ENCODE measurements around the gene WNK1.
"Not testable (repeated sequence)": the region's sequence is repeated elsewhere in the genome, so short reads cannot be mapped to it uniquely, and the experiment has no call there.

The WNK1 gene

DNA sequence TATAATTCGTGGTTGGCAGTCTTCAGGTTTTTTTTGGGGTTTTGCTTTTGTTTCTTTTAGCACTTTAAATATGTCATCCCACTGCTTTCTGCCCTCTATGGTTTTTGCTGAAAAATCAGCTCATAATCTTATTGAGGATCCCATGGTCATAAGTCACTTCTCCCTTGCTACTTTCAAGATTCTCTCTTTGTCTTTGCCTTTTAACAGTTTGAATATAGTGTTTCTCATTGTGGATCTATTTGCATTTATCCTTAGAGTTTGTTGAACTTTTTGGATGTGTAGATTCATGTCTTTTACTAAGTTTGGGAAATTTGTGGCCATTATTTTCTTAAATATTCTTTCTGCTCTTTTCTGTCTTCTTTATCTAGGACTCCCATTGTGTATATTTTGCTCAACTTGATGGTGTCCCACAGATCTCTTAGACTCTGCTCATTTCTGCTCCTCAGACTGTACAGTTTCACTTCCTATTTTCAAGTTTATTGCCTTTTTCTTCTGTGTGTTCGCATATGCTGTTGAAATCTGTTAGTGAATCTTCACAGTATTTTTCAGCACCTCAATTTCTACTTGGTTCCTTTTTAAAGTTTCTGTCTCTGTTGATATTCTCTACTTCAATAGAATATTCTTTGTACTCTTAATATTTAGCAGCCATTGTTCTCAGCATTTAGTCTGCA is 70.8 kb downstream of the WNK1 start:
- DNase-seq, result no peak

DNA sequence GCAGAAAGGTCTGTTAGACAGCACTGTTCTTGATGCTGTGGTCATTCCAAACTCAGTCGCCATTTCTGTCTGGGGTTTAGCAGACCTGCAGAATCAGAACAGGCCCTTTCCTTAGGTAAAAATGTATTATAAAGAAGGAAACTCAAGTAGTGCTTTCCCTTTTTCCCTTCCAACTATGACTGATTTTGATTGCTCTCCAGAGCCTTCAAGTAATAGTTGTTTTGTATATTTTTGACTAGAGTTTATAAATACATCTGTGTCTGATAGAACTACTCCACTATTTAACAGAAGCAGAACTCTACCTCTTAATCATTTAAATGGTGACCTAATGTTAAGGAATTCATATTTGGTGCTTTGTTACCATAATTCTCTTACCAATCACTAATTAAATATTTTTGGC is 74.0 kb downstream of the WNK1 start:
- DNase-seq, result no peak

DNA sequence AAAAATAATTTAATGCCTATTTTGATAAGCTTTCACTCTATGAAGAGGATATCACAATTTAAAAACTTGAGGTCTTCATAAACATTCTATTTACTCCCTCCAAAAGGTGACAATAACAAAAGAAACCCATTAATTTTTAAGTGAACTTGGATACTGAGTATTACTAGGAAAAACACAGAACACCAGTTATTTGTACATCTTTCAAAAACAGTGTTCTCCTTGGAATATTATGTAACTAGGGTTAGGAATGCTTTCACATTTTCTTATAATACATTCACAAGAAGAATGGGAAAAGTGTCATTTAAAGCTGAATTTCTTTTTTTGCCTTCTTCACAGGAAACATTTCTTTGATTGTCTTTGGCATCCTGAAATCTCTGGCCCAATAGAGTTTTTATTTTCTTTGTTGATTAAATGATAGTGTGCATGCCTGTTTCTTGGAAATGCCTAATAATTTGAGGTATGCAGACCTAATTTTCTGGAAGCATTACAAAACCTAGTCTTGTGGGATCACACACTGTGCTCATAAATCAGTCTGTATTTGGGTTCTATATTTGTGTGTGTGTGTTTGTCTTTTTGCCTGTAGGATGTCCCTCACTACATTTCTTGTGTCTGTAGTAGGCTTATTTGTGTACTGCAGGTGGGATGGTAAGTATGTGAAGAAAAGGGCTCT is 76.5 kb downstream of the WNK1 start:
- DNase-seq, result no peak

DNA sequence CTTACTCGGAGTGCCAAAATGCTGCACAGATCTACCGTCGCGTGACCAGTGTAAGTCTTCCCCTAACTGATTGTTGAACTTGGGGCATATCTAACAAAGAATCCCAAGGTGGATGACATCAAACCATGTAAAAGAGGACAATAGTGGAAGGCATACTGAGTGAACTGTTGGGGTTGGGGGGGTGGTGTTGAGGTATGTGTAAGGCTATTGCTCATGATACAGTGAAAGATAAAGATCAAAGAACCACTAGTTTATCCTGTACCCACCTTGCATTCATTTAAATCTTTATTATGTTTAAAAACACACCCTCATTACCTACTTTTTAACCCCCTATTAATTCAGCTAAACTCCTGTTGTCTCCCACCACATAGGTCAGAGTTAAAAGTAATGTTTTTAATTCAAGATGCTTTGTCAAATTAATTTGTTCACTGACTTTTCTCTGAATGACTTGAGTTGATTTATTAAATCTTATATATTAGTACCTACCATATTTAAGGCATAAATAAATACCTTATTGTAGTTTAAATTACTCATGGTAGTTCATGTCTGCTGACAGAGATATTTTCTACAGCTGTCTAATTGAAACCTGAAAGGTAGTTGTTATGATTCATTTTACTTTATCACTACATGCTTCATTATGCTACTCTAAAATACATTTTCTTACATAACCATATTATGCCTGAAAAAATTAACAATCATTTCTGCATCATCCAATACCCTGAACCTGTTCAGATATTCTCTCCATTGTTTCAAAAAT is 77.9 kb downstream of the WNK1 start:
- DNase-seq, result no peak

DNA sequence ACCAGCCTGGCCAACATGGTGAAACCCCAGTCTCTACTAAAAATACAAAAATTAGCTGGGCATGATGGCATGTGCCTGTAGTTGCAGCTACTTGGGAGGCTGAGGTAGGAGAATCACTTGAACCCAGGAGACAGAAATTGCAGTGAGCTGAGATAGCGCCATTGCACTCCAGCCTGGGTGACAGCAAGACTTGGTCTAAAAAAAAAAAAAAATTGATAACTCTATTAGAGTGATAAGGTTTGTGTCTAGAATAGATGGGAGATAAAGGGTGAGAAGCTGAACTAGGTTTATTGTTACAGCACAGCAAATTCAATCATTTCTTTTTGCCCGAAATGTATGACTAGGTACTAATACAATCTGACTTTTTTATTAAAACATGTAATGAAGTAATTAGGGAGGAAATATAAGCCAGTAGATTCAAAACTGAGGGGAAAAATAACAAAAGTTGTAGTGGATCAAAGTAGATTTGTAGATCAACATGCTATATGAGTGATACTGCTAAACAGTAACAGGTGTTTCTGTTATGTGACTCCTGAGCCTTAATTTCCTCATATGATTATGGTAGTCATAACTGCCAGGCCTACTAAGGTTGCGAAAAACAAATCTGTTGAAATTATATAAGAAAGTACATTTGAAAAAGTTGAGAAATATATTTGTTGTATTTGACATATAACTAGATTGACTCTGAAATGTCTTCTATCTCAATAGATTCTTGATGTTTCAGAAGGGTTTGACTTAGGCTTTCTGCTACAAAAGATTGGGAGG is 83.6 kb downstream of the WNK1 start:
- DNase-seq, result no peak

DNA sequence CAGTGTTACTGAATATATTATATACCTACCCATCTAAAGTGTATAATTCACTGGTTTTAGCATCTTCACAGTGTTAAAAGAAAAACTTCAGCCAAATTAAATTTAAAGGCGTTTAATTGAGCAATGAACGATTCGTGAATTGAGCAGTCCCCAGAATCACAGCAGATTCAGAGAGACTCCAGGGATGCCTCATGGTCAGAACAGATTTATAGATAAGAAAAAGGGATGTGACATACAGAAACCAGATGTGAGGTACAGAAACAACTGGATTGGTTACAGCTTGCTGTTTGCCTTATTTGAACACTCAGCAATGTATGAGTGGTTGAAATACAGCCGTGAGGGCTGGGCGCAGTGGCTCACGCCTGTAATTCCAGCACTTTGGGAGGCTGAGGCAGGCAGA is 84.6 kb downstream of the WNK1 start:
- no peak for DNase-seq

DNA sequence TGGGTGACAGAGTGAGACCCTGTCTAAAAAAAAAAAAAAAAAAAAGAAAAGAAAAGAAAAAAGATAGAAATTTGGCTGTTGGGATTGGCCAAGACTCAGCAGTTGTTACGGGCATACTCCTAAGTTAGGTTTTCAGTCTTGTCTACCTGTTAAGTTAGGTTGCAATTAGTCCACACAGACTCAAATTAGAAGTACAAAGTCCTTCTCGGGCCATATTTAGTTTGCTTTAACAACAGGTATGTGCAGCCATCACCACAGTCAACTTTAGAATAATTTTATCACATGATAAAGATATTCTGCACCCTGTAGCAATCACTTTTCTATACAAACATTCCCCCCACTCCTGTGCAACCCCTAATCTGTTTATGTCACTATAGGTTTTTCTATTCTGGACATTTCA is 85.2 kb downstream of the WNK1 start:
- no peak for DNase-seq

DNA sequence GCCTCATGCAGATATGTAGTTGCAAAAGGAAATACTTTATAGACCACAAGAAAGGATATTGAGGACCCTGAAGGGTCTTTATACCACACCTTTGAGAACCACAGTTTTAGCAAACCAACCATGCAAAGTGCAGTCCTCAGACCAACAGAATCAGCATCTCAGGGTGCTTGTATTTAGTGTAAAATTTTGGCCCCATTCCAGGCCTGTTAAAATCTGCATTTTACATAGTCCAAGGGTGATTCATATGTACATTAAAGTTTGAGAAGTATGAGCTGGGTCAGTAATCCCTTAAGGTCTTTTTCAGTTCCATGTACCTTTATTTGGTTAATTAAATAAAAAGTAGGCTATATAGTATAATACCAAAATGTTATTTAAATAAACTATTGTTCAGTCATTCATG is 91.2 kb downstream of the WNK1 start:
- DNase-seq, result no peak

DNA sequence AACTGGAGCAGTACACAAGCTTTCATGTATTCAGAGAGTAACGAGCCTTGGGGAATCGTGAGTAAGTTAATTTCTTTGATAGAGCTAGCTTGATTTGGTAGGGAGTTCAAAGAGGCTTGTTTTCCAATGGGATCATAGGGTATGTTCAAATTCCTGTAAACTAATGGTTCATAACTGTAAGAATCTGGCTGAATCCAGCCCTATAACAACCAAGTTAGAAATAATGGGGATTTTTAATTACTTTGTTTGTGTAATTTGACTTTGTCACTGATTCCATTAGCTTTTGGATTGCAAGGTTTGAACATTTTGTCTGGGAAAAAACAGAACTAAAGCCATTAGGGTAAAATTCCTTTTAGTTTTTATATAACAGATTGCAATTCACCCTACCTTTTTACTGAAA is 94.0 kb downstream of the WNK1 start:
- no peak for DNase-seq

DNA sequence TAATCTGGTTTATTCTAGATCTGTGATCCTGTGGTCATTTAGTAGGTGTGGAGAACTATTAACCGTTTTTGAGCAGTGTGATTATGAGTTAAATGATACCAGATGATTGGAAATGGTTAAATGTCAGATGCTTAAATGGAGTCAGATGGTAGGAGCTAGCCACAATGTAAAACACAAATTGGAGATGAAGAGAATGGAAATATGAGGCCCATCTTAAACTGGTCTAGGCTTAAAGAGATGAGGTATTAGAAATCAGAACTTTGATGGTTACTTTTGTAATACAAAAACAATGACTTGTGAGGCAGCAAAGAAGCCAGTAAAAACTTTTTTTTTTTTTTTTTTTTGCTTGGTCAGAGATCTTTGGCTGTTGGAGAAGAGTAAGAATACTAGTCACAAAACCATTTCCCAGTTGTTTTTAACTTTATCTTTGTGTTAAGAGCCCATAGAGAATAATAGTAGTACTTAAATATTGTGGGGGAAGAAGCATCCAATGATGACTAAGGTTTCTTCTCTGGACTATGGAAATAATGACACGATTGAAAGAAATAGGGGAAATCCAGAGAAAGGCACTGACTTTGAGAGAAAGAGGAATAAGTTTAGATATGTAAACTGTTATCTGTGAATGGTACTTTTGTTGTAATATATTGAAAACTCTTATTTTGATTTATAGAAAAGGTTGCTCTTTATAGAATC is 95.9 kb downstream of the WNK1 start:
- DNase-seq, result no peak

DNA sequence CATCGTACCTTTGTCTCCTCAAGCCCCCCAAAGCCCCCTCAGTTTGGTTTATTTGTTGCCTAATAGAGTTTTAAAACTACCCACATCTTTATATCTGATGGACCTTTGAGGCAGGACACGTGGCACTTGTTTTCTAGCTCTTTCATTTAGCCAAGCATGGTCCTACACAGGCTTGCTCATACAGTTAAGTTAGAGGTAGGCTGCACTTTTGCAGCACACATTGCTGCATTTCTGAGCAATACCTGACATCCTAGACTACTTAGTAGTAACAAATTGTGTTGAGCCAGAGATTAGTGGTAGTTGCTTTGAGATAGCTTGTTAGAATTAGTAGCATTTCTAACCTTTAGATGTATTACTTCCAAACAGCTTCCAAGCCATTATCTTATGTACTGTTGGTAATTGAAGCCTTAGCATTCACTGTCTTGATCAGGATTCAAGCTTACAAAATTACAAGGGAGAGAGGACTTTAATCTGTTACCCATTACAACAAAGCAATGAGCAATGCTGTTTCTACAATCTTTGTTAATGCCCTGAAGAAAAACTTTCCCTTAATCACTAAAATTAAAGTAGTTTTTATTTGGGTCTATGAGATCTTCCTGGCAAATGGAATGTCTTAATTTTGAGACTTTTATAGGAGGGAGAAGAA is 96.6 kb downstream of the WNK1 start:
- DNase-seq, result no peak

DNA sequence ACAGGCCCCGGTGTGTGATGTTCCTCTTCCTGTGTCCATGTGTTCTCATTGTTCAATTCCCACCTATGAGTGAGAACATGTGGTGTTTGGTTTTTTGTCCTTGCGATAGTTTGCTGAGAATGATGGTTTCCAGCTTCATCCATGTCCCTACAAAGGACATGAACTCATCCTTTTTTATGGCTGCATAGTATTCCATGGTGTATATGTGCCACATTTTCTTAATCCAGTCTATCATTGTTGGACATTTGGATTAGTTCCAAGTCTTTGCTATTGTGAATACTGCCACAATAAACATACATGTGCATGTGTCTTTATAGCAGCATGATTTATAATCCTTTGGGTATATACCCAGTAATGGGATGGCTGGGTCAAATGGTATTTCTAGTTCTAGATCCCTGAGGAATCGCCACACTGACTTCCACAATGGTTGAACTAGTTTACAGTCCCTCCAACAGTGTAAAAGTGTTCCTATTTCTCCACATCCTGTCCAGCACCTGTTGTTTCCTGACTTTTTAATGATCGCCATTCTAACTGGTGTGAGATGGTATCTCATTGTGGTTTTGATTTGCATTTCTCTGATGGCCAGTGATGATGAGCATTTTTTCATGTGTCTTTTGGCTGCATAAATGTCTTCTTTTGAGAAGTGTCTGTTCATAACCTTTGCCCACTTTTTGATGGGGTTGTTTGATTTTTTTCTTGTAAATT is 97.5 kb downstream of the WNK1 start:
- not testable (repeated sequence) for DNase-seq

DNA sequence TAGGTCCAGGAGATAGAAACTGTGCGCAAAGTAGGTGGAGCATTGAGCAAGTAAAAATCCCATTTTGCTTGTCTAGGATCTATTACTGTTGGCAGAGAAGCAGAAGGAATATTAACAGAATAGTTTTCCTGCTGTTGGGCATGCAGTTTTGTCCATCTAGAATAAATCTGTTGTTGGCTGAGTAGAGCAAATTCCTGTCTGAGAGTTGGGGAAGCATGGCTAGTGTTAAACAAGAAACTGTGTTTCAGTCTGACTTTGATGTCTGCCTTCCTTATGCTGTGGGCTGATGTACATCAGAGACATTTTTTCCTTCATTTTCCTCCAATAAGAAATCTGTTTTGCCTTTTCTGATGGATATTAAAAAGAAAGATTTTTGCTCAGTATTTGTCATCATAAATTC is 99.0 kb downstream of the WNK1 start:
- no peak for DNase-seq

DNA sequence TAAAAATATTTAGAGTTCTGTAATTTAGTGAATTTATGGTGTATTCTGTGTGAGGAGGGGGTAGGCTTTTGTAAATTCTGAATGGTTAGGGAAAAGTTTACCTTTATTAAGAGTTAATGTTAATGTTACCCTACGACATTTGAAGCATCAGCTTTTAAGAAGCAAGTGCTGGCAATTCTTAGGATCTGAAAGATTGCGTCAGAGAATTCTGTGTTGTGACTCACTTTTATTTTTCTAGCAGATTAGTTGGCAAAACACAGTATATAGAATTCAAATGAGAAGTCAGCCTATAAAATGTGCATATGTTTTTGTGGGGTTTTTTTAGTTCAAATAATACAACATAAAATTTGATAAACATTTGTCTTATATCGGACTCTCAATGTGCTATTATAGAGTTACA is 99.5 kb downstream of the WNK1 start:
- DNase-seq, result no peak

DNA sequence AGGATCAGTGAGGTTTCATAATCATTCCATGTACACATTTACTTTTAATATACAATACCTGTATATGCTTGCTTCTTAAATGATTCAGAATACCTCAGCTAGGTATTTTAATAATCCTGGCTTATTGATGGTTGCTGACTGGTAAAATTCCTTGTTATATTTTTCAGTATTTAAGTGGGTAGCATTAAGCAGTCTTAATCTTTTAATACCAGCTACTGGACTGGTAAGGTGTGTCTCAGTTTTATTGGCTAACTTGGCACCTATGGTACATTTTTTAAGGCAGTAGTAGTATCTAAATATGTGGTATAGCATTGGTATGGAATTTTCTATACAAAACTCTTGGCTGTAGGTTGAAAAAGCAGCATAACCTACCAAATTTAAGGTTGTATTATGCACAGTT is 100.5 kb downstream of the WNK1 start:
- no peak for DNase-seq

DNA sequence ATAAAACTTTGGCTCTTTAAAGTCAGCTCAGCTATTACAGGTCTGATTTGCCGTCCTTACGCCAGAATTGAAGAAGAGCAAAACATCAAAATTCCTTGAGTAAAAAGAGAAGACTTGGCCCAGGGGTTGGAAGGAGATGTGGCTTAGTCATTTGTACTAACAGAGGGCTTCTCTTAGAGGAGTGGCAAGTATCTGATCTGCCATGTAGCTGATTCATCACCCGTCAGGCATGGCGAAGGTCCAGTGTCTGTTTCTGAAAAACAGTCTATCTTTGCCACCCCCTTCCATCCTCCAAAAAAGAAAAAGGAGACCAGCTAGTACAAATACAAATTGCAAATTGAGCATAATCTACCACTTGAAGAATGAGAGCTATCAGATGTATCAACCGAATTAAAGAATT is 105.2 kb downstream of the WNK1 start:
- DNase-seq, result no peak

DNA sequence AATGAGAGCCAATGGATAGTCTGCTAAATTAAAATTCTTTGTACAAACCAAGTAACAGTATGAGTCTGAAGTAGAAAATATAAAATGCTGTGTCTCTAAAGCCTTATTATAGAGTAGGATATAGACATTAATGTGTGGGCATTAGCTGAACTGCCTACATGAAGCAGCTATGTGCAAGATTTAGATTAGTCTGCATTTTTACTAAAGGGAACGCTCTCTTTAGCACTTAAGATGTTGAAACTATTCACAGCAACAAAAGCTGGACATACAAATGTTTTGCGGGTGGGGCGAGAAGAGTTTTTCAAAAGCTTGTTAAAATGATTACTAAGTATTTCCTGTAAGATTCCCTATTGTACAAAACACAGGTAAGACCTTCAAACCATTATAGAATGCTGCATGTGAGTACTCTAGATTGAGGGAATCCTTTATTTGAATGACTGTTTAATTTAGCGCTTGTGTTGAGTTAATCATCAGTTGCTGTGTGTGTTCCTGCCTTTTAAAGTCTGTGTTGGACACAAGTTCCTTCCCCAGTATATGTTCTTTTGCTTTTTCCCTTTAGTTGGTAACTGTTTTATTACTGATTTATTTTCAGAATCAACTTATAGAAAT is 110.0 kb downstream of the WNK1 start:
- DNase-seq, result no peak

DNA sequence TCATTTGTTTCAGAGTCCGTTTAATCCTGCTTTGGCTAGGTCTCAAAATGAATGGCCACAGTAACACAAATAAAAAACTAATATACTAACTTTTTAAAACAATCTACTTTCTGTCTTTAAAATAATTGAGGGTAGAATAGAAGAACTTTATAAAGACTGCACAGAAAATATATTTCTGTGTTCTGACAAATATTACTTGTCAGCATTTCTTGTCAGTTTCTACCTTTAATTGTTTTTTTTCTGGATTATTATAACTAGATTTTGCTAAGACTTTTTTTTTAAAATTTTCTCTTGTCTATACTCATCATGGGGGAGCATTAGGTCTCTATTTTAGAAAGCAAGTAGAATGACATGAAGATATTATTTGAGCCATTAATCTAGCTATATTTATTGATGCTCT is 110.9 kb downstream of the WNK1 start:
- DNase-seq, result no peak

DNA sequence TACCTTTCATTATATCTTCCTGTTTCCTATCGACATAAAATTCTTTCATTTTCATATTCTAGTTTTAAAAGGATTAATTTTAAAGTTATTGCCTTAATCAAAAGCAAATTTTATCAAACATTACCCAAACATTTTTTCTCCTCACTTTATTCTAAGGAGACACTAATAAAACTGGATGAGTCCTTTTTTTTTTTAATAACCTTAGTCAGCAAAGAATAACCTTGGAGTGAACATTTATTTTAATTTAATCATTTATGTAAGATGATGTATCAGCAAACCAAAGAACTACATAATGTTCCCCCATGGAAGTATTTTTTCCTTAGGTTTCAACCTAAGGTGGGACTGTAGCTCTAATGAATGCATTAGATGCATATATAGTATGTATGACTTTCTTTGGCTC is 113.2 kb downstream of the WNK1 start:
- no peak for DNase-seq

DNA sequence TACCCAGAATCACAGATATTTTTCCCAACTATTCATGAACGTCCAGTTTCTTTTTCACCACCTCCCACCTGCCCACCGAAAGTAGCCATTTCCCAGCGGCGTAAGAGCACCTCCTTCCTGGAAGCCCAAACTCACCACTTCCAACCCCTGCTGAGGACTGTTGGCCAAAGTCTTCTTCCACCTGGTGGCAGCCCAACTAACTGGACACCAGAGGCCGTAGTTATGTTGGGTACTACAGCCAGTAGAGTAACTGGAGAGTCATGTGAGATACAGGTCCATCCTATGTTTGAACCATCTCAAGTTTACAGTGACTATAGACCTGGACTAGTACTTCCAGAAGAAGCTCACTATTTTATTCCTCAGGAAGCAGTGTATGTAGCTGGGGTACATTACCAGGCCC is 115.5 kb downstream of the WNK1 start:
- no peak for DNase-seq

DNA sequence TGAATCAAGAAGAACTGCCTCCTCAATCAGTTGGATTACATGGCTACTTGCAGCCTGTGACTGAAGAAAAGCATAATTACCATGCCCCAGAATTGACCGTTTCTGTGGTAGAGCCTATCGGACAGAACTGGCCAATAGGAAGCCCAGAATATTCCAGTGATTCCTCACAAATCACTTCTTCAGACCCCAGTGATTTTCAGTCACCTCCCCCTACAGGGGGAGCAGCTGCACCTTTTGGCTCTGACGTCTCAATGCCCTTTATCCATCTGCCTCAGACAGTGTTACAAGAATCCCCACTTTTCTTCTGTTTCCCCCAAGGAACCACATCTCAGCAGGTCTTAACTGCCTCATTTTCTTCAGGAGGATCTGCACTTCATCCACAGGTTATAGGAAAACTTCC is 116.3 kb downstream of the WNK1 start:
- DNase-seq, result no peak
